Prostate gland (tissue), 2 donors: ENCODE data around the gene OSBPL6.

Experiments used
- POLR2A ChIP-seq: fragments of 450-650 bp; IDR thresholded peaks from one replicate; pipeline ENCODE4 v1.6.1; 2016; ENCODE audit warnings: antibody characterized with exemption, mild to moderate bottlenecking
- POLR2AphosphoS5 ChIP-seq: sonication (generic); formaldehyde crosslinking; IDR thresholded peaks from one replicate; pipeline ENCODE4 v1.6.1; 2017; ENCODE audit warnings: antibody characterized with exemption
- TF ChIP-seq, protein P1 (sequence below), 4 experiments: fragments of 200-600 bp in 2 of 4; fragments of 450-650 bp in 2 of 4; sonication (generic) in 2 of 4; IDR thresholded peaks; 1 replicate in 3 of 4; 2 replicates in 1 of 4; pipeline ENCODE4 v1.5.1; 2016 to 2019; ENCODE audit warnings: antibody characterized with exemption in 4 of 4, mild to moderate bottlenecking in 2 of 4, moderate library complexity in 2 of 4

DNA sequence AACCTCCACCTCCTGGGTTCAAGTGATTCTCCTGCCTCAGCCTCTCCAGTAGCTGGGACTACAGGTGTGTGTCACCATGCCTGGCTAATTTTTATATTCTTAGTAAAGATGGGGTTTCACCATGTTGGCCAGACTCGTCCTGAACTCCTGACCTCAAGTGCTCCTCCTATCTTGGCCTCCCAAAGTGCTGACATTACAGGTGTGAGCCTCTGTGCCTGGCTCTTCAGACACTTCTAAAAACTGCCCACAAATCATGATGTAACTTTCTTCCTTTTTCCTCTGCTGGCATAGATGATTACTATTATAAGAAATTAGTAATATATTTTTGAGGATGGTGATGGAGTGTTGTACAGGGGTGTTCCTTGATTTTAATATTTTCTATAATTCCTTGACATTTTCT, 6.0 kb downstream of the OSBPL6 start:
- TF ChIP-seq, protein P1, sequence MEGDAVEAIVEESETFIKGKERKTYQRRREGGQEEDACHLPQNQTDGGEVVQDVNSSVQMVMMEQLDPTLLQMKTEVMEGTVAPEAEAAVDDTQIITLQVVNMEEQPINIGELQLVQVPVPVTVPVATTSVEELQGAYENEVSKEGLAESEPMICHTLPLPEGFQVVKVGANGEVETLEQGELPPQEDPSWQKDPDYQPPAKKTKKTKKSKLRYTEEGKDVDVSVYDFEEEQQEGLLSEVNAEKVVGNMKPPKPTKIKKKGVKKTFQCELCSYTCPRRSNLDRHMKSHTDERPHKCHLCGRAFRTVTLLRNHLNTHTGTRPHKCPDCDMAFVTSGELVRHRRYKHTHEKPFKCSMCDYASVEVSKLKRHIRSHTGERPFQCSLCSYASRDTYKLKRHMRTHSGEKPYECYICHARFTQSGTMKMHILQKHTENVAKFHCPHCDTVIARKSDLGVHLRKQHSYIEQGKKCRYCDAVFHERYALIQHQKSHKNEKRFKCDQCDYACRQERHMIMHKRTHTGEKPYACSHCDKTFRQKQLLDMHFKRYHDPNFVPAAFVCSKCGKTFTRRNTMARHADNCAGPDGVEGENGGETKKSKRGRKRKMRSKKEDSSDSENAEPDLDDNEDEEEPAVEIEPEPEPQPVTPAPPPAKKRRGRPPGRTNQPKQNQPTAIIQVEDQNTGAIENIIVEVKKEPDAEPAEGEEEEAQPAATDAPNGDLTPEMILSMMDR (IDR thresholded peaks at IDR 0.05) = no peak
- no peak for TF ChIP-seq POLR2AphosphoS5
- TF ChIP-seq POLR2A = no peak
